ENCODE results near the gene ITGA1.

GRCh38 chr5:52774005-52774410 lies 13.7 kb upstream of the ITGA1 start:
- TF ChIP-seq, protein P1, sequence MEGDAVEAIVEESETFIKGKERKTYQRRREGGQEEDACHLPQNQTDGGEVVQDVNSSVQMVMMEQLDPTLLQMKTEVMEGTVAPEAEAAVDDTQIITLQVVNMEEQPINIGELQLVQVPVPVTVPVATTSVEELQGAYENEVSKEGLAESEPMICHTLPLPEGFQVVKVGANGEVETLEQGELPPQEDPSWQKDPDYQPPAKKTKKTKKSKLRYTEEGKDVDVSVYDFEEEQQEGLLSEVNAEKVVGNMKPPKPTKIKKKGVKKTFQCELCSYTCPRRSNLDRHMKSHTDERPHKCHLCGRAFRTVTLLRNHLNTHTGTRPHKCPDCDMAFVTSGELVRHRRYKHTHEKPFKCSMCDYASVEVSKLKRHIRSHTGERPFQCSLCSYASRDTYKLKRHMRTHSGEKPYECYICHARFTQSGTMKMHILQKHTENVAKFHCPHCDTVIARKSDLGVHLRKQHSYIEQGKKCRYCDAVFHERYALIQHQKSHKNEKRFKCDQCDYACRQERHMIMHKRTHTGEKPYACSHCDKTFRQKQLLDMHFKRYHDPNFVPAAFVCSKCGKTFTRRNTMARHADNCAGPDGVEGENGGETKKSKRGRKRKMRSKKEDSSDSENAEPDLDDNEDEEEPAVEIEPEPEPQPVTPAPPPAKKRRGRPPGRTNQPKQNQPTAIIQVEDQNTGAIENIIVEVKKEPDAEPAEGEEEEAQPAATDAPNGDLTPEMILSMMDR (IDR thresholded peaks at IDR 0.05), result no peak
- TF ChIP-seq EP300 (IDR thresholded peaks at IDR 0.05) (no peak), POLR2A (IDR thresholded peaks at IDR 0.05) (no peak), POLR2AphosphoS5 (IDR thresholded peaks at IDR 0.05) (no peak)
